HG02759 (cell line): ENCODE results near the gene CD3G.
"Not testable (repeated sequence)": the region's sequence is repeated elsewhere in the genome, so short reads cannot be mapped to it uniquely, and the experiment has no call there.

ENCODE experiments used
- ATAC-seq: cut with Tn5 transposase; IDR thresholded peaks from one replicate; pipeline ENCODE4 v1.9.1; 2021; ENCODE audit warnings: mild to moderate bottlenecking, moderate library complexity; ENCODE audit not compliant: unreplicated experiment

Gene CD3G

GRCh38 chr11:118343981-118344515, at the start of gene CD3G:
Gene CD3G (plus strand): TSS chr11:118344344. CDS start chr11:118344424, 80 bp downstream.
- no peak for ATAC-seq

GRCh38 chr11:118295199-118295598, 48.9 kb upstream of the CD3G start:
- no peak for ATAC-seq

- no peak for ATAC-seq
Measured at GRCh38 chr11:118295815-118296454, 48.2 kb upstream of the CD3G start.

- ATAC-seq, result no peak
Measured at GRCh38 chr11:118301600-118302195, 42.4 kb upstream of the CD3G start.

GRCh38 chr11:118304227-118304567, 39.9 kb upstream of the CD3G start:
- ATAC-seq, result no peak

- no peak for ATAC-seq
Measured at GRCh38 chr11:118304568-118305248, 39.4 kb upstream of the CD3G start, which contains the start of gene CD3E. Gene CD3E (plus strand): TSS chr11:118304730. CDS start chr11:118304953, 223 bp downstream.

- no peak for ATAC-seq
Measured at GRCh38 chr11:118305726-118306125, 38.4 kb upstream of the CD3G start.

- no peak for ATAC-seq
Measured at GRCh38 chr11:118306556-118306955, 37.6 kb upstream of the CD3G start.

GRCh38 chr11:118308995-118309528, 35.1 kb upstream of the CD3G start:
- ATAC-seq, result not testable (repeated sequence)

GRCh38 chr11:118310271-118310670, 33.9 kb upstream of the CD3G start:
- no peak for ATAC-seq

- no peak for ATAC-seq
Measured at GRCh38 chr11:118310781-118311485, 33.2 kb upstream of the CD3G start.

- ATAC-seq, result no peak
Measured at GRCh38 chr11:118311518-118311917, 32.6 kb upstream of the CD3G start.

GRCh38 chr11:118312328-118312727, 31.8 kb upstream of the CD3G start:
- ATAC-seq, result no peak

GRCh38 chr11:118313242-118313641, 30.9 kb upstream of the CD3G start:
- ATAC-seq, result no peak

GRCh38 chr11:118314988-118315411, 29.1 kb upstream of the CD3G start:
- no peak for ATAC-seq

- ATAC-seq, result no peak
Measured at GRCh38 chr11:118318124-118318523, 26.0 kb upstream of the CD3G start.

- ATAC-seq, result no peak
Measured at GRCh38 chr11:118318581-118319336, 25.4 kb upstream of the CD3G start.

GRCh38 chr11:118319337-118319707, 24.8 kb upstream of the CD3G start:
- no peak for ATAC-seq

GRCh38 chr11:118320515-118320914, 23.6 kb upstream of the CD3G start:
- no peak for ATAC-seq

- no peak for ATAC-seq
Measured at GRCh38 chr11:118321386-118322082, 22.6 kb upstream of the CD3G start.
